RCC 7860 (cell line): ENCODE measurements around the gene TBC1D19.
"Not testable (repeated sequence)": the region's sequence is repeated elsewhere in the genome, so short reads cannot be mapped to it uniquely, and the experiment has no call there.

ENCODE experiments used
- DNase-seq: peaks from one replicate; pipeline ENCODE4 v3.0.0-alpha.2; 2015; ENCODE audit warnings: low spot score
- FAIRE-seq: peaks from 2 replicates; lab custom pipeline; 2012; peaks lifted over from hg19 to GRCh38; lab: Jason Lieb, UNC

TBC1D19 gene

GRCh38 chr4:26594778-26595177, 10.9 kb downstream of the TBC1D19 start:
- FAIRE-seq (no peak), DNase-seq (no peak)

- FAIRE-seq: no peak
- DNase-seq: no peak
Observed at GRCh38 chr4:26596843-26597242, 13.0 kb downstream of the TBC1D19 start.

GRCh38 chr4:26601204-26601603, 17.3 kb downstream of the TBC1D19 start:
- DNase-seq (no peak), FAIRE-seq (no peak)

- no peak for FAIRE-seq
- DNase-seq: no peak
Observed at GRCh38 chr4:26607776-26608175, 23.9 kb downstream of the TBC1D19 start.

- DNase-seq (no peak), FAIRE-seq (no peak)
Observed at GRCh38 chr4:26609391-26609790, 25.5 kb downstream of the TBC1D19 start.

GRCh38 chr4:26609868-26610267, 26.0 kb downstream of the TBC1D19 start:
- no peak for DNase-seq
- no peak for FAIRE-seq

- FAIRE-seq (no peak), DNase-seq (no peak)
Observed at GRCh38 chr4:26611372-26611771, 27.5 kb downstream of the TBC1D19 start.

- FAIRE-seq (no peak), DNase-seq (no peak)
Observed at GRCh38 chr4:26611885-26612284, 28.0 kb downstream of the TBC1D19 start.

- DNase-seq: no peak
- FAIRE-seq: no peak
Observed at GRCh38 chr4:26613237-26613636, 29.4 kb downstream of the TBC1D19 start.

GRCh38 chr4:26613735-26614134, 29.9 kb downstream of the TBC1D19 start:
- no peak for FAIRE-seq

GRCh38 chr4:26619784-26620183, 35.9 kb downstream of the TBC1D19 start:
- FAIRE-seq: no peak
- DNase-seq: no peak

More at GRCh38 chr4:26613735-26614134, 29.9 kb downstream of the TBC1D19 start:
- DNase-seq: no peak

- DNase-seq (no peak), FAIRE-seq (no peak)
Observed at GRCh38 chr4:26621366-26621765, 37.5 kb downstream of the TBC1D19 start.

GRCh38 chr4:26622913-26623312, 39.0 kb downstream of the TBC1D19 start:
- FAIRE-seq (no peak), DNase-seq (no peak)

GRCh38 chr4:26626658-26627057, 42.8 kb downstream of the TBC1D19 start:
- DNase-seq, FAIRE-seq: not testable (repeated sequence)

GRCh38 chr4:26632916-26633315, 49.0 kb downstream of the TBC1D19 start:
- DNase-seq: no peak
- no peak for FAIRE-seq

- no peak for DNase-seq
- FAIRE-seq: no peak
Observed at GRCh38 chr4:26634237-26634636, 50.4 kb downstream of the TBC1D19 start.

- peak; percentile 17 for FAIRE-seq
Observed at GRCh38 chr4:26636458-26636857, 52.6 kb downstream of the TBC1D19 start.

GRCh38 chr4:26640639-26641038, 56.8 kb downstream of the TBC1D19 start:
- FAIRE-seq: not testable (repeated sequence)

More at GRCh38 chr4:26636458-26636857, 52.6 kb downstream of the TBC1D19 start:
- no peak for DNase-seq

GRCh38 chr4:26647523-26648224, 63.8 kb downstream of the TBC1D19 start:
- no peak for DNase-seq
- no peak for FAIRE-seq

More at GRCh38 chr4:26640639-26641038, 56.8 kb downstream of the TBC1D19 start:
- not testable (repeated sequence) for DNase-seq

- no peak for DNase-seq
- no peak for FAIRE-seq
Observed at GRCh38 chr4:26648260-26648659, 64.4 kb downstream of the TBC1D19 start.

GRCh38 chr4:26660261-26660660, 76.4 kb downstream of the TBC1D19 start:
- DNase-seq (no peak), FAIRE-seq (no peak)

- FAIRE-seq (no peak), DNase-seq (no peak)
Observed at GRCh38 chr4:26663888-26664287, 80.0 kb downstream of the TBC1D19 start.
